NCI-H1092 (cell line): ENCODE results near the gene HEATR9.

Experiments used
- DNase-seq: peaks from one replicate; lab custom pipeline; 2025; lab: John Stamatoyannopoulos, UW

The HEATR9 gene

DNA sequence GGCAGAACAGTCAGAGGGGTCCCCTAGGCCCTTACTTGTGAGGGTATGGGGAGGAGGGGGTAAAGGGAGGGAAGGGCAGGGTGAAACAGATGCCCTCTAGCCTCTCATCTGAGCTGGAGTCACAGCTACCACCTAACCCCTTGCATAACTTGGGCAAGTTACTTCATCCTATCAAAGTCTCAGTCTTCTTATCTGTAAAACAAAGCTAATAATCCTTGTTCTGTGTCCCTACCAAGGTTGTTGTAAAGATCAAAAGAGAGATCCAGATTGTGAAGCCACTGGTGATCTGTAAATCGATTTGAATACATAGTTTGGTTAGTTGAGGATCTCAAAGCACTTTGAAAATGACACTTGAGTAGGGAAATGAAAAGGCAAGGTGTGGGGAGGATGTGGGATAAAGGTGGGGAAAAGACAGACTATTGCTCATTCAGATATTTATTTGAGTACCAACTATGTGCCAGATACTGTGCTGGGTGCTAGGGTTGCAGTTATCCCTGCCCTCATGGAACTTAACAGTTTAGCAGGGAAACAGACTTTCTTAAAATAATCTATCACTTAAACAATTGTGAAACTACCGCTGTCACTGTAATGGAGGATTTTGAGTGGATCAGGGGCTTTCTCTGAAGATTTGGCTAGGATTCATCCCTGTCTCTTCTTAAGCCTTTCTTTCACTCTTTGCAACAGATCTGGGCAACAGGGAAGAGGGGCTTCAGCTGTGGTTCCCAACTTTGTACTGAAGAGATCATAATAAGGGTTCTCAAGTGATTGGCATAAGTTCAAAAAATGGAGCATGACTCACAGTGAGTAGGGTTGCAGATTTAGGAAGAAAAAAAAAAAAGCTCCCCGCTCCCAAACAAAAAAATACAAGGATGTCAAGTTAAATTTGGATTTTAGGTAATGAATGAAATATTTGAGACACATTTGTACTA, 3.0 kb downstream of the HEATR9 start:
- DNase-seq = no peak

DNA sequence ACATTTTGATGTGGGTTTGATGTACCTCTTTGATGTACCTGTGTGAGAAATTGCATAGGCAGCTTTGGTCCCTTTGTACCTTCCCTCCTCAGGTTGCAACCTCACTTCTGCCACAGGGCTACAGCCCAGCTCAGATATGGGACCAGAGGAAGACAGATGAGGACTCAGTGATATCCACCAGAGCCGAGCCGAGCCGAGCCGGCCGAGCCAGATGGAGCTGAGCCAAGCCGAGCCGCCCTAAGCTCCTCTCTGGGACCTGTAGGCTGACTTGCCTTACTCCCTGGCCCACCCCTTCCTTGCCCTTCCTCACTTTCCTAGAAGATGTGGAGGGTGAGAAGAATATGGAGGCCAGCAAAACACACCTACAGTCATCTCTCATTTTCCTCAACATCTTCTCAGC, 3.8 kb downstream of the HEATR9 start:
- DNase-seq = no peak

DNA sequence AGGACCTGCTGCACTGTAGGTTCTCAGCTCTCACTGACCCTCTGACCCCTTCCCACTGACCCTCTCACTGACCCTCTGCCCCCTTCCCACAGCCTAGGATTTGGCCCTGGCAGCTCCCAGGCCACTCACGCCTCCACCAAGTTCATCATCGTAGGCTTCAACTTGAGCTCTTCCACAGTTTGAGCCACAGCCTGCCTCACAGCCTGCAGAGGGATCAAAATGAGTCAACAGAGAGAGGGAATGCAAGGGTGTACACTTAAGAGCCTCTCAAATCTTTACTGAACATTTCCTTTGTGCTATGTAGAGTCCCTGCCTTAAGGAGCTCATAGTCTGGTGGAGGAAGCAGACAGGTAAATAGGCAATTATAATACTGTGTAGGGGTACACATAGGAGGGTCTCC, 12.1 kb downstream of the HEATR9 start:
- no peak for DNase-seq

DNA sequence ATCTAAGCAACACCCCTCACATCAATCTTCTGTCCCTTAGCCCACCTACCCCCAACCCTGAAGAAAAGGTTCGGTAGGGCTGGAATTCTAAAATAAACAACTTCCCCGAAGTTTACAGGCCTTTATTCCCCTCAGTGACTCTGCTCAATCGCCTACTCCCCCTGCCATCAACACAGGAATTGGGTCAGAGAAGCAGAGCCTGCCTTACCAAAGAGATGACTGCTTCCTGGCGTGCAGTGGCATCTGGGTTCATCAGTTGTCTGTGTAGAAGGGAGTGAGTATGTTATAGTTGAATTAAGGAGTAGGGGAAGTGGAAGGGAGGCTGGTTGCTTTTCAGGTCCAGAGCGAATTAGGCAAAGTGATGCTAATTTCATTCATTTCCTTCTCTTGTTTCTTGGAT, 12.7 kb downstream of the HEATR9 start:
- no peak for DNase-seq

DNA sequence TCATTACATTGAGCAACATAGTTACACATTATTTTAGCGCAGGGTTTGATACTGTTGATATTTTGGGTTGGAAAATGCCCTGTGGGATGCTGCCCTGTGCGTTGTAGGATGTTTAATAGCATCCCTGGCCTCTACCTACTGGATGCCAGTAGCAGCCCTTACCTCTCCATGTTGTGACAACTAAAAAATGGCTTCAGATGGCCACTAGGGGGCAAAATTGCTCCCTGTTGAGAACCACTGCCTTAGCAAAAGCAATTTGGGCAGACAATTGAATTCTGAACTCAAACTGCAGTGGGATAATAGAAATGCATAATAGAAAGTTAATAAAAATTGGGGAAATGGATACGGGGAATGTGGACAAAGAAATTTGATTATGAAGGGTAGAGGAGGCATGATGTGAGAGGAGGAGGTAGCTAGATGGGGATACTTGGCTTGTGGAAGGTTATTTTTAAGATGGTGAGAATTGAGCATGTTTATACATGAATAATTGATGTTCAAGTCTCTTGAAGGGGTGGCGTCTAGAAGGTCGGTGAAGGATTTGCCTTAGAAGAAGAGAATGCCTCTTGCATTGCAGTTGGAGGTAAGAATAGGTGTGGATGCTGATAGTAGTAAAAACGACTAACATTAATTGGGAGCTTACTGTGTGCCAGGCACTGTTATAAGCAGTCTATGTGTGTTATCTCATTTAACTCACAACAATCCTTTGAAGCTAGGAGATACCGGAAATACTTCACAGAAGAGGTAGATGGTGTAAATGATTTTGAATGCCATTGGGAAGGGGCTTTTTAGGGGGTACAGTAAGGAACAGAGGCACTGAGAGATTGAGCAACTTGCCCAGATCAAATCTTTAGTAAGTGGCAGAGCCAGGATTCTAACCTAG, 19.0 kb downstream of the HEATR9 start:
- DNase-seq = peak; percentile 10

DNA sequence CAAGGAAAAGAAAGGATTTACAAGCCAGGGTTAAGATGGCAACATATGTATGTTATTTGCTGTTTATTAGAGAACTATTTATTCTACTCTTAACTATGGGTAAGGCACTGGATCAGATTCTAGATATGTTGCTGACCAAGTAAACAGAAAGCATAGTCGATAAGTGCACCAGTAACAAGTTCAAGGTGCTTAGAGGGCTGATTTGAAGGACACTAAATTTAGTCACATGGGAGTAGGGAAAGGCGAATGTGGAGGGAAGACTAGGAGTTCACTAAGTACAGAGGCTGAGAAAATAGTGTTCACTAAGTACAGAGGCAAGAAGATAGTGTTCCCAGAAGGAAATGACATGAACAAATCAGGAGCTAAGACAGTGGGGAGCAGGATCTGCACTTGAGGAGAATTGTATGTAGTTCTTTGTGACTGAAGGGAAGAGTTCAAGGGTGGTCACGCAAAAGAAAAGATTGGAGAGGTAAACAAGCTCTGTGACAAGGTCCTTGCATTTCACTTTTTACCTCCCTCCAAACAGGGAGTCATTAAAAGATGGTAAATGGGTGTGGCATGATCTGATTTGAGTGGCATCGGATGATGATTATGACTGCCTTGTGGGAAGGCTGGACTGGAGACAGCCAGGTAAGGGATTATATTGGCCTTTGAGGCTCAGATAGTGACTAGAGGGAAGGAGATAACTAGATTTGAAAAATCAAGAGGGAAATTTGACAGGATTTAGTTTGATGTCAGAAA, 20.9 kb downstream of the HEATR9 start:
- DNase-seq = no peak

DNA sequence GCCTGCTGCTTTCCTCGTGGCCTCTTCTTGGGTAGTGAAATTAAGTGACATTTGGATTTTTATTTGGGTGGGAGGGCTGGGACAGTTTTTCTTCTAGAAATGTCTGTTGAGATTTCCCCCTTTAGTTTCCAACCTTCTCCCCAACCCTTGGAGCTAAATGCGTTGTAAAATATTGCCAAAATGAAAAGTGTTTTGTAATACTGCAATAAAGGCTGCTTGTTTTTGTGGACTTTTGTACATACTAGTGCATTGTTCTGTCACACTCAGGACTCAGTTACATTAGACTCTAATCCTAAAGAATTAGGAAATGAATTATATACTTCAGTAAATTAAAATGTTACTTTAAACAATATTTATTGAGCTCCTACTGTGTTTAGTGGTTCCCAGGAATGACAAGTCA, 21.7 kb downstream of the HEATR9 start:
- DNase-seq = no peak

DNA sequence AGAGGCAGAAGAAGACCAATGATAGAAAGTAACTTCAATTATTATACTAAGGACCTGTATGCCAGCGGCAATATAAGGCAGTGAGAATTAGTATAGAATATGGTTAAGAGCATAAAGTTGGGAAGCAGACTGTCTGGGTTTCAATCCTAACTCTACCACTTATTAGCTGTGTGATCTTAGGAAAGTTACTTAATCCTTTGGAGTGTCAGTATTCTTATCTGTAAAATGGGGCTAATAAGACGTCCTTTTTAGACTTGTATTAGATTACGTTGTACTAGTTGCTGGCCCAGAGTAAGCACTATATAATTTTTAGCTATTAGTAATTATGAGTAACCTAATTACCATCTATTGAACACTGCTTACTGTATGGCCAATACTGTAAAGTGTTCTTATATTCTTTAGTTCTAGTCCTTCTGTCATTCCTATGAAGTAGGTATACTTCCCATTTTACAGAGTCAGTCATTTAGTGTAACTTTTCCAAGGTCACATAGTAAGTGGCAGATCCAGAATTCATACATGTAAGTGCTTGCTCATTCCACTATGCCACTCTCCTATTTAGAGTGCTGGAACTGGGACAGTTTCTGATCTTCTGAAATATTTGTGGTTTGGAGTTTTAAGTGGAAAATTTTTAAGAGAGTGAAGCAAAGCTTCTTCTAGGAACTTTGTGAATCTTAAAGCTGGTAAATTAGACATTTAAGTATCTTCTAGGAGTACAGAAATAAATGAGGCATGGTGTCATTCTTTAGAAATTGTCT, 22.5 kb downstream of the HEATR9 start:
- DNase-seq = no peak

DNA sequence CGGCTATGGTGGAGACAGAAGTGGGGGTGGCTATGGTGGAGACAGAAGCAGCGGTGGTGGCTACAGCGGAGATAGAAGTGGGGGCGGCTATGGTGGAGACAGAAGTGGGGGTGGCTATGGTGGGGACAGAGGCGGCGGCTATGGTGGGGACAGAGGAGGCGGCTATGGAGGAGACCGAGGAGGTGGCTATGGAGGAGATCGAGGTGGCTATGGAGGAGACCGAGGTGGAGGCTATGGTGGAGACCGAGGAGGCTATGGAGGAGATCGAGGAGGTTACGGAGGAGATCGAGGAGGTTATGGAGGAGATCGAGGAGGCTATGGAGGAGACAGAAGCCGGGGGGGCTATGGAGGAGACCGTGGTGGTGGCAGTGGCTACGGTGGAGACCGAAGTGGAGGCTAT, 24.1 kb downstream of the HEATR9 start:
- no peak for DNase-seq

DNA sequence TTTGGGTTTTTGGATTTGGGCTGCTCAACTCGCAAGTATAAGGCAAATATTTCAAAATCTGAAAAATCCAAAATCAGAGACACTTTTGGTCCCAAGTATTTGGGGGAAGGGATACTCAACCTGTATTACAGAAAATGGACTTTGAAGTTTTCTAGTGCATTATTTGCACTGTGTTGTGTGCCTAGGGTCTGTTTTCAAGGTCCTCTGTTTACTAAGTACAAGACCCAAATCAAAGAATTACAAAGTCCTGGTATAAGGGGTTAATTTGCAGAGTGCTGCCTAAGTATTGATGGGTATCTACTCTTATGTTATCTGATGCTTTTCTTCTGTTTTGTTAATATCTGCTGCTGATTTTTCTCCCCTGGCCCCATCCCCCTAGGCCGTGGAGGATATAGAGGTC, 25.0 kb downstream of the HEATR9 start:
- DNase-seq = no peak

DNA sequence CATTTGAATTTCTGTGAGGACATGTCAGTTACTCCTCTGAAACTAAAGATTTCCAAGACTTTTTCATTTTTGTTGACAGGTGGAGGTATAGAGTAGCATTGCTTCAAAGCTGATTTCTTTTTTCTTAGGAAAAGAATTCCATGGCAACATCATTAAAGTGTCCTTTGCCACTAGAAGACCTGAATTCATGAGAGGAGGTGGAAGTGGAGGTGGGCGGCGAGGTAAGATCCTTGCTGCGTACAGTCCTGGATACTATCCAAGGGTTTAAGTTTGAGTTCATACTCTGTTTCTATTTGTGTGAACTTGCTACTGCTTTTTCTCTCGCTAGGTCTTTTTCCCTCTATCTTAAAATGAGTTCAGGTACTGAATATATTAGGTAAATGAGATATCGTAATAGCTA, 26.5 kb downstream of the HEATR9 start:
- DNase-seq = no peak

DNA sequence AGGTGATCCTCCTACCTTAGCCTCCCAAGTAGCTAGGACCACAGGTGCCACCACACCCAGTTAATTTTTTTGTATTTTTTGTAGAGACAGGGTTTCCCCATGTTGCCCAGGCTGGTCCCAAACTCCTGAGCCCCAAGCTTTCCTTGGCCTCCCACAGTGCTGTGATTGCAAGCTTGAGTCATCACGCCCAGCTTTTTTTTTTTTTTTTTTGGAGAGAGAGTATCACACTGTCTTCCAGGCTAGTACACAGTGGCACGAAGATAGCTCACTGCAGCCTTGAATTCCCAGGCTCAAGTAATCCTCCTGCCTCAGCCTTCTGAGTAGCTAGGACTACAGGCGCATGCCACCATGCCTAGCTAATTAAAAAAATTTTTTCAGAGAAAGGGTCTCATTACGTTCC, 27.2 kb downstream of the HEATR9 start:
- no peak for DNase-seq

DNA sequence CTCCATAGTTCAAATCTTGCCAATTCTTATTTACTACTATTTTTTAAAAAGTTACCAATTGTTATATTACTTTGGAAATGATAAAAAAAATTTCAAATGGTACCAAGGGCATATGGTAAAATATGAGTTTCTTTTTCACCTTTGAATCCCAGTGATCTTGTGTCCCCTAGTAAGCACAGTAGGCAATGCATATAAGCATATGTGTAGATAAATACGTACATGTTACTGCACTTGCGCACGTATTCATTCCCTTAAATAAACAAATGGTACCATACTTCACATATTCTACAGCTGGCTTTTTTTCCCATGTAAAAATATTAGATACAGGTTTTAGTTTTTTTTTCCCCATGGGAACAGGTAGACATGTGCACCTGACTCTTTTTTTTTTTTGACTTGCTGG, 27.6 kb downstream of the HEATR9 start:
- no peak for DNase-seq

DNA sequence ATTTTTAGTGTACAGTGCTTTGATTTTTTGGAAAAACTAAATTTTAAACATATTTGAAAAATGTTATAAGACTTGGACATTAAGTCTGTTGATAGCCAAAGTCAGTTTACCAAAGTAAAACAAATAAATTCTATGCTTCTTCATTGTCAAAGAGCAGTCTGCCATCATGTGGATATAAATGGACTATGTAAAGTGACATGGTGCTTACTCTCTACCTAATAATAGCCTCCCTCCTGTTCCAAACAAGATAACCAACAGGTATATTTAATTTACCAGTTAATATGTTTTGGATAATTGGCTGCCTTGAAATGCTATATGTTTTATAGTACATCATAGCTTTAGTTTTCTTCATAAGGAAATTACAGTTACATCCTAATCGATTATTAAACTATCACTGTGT, 43.5 kb downstream of the HEATR9 start:
- no peak for DNase-seq

DNA sequence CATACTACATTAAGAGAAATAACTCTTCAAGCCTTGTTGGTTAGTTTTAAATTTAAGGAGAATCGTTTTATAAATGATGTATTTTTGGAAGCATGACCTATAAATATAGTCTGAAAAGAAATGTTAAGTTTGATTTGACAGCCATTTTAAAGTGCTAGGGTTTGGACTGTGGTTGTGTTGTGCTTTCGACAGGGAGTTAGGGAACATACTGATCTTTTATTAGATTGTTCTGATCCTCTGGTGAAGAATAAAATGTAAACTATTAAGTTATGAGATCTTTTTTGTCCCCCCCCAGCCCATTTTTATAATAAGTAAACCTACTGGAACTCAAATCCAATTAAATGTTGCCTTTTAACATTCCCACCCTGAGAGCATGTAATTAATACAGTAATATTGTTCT, 47.4 kb downstream of the HEATR9 start:
- no peak for DNase-seq

DNA sequence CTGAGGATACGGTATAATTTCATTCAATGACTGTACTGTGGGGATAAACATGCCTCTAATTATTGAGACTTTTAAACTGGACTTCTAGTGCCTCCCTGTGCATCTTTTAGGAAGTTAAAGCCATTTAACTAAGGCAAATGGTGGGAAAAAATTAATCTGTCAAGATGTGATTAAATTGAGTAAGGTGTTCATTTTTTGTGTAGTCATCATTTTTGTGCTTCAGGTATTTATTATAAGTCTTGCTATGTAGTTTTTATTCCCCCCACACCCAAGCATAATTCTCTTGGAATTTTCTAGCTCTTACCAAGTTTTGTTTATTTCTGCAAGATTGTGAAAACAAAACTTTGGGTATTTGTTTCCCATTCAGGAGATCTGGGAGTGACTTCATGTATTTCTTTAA, 49.2 kb downstream of the HEATR9 start:
- no peak for DNase-seq

DNA sequence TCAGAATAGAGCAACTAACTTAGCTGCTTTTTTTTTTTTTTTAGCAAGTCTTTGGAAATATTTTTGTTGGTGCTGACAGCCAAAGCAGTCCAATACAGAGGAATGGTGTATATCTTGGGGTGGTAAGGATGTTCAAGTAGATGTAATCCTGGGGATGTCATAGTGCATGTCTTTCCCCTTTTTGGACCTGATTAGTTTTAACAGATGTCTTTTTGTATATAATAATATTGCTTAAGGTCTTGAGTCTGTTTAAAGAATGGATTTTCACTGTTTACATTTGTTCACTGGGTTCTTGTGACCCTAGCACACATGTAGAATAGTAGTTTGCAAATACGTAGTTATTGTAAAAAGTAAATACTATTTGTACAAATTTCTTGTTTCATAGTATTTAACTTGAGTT, 51.5 kb downstream of the HEATR9 start:
- DNase-seq = no peak

DNA sequence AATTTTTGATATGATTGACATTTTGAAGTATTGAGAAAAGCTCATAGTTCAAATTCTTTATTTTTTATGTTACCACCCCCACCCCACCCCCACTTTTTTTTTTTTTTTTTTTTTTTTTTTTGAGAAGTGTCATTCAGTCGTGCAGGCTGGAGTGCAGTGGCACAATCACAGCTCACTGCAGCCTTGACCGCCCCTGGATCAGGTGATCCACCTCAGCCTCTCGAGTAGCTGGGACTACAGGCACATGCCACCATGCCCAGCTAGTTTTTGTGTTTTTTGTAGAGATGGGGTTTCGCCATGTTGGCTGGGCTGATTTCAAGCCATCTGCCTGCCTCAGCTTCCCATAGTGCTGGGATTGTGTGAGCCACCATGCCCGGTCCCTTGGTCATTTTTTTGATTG, 52.0 kb downstream of the HEATR9 start:
- no peak for DNase-seq

DNA sequence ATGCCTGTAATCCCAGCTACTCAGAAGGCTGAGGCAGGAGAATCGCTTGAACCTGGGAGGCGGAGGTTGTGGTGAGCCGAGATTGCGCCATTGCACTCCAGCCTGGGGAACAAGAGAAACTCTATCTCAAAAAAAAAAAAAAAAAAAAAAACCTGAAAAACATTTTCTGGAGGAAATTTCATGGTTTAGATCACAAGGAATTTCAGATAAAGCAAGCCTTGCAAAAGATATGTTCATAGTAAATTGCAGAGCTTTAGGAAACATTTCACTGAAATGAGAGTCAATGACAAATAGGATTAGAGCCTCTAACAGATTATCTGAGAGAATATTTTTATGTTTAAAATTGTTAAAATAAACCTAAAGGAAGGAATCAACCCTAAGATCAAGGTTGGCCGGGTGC, 56.2 kb downstream of the HEATR9 start:
- no peak for DNase-seq

DNA sequence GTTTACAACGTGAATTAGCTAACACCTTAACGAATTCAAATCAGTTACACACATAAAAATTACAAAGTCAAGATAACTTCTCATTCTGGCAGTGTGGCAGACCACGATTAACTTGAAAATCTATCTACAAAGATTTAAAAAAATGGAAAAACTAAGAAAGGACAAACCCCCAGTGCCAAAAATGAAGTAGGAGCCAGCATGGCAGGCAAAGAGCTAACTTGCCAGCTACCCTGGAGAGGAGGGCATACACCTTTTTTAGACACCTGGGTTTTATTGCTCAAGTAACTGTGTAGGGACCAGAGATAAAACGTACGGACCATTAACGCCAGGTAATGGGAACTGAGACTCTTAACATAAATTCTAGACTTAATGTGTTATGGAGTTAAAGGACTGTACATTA, 56.9 kb downstream of the HEATR9 start:
- no peak for DNase-seq

DNA sequence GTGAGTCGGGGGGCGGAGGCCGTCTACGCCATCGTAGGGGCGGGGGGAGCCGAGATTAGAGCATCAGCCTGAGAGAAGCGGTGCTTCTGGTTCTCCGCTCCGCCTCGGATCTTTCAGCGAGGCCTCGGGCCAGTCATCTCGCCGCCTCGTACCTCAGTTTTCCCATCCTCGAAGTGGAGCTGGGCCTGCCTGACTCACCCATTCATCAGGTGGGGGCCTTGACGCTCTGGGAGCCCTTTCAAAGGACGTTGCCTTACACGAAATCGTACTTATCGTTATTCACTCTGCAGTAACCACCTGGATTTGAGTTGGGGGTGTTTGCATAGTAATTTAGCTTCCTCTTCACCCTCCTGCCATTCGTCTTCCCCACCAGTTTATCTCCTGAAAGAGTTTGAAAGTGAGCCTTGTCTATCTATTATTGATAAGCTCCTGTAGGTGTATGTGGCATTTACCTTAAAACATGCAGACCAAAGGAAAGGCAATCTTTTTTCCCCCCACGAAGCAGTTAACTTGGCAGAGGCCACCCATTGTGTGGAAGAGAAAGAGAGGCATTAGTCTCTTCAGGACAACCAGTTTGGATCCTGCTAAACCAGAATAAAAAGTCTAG, 58.7 kb downstream of the HEATR9 start:
- DNase-seq = no peak
